Activated CD8-positive, alpha-beta T cell treated with anti-CD3 and anti-CD28 coated beads for 36 hours (primary cell): ENCODE results near the gene RAD21L1. TPM values are rescaled to one million over a fixed set of nuclear protein-coding genes. Genes with fewer than 3 reads are reported as not detected.

Experiments used
- ATAC-seq: fragments of 200-7000 bp; cut with Tn5 transposase; one replicate; pipeline ENCODE4 v1.10.0; 2021; ENCODE audit warnings: mild to moderate bottlenecking, moderate library complexity
- CTCF ChIA-PET: fragments of 350-600 bp; sonication (Branson Sonifier 250); formaldehyde crosslinking; loops from one replicate; lab custom pipeline; 2021; ENCODE audit warnings: antibody characterized with exemption; lab: Charles Lee
- POLR2A ChIA-PET: fragments of 350-600 bp; sonication (Branson Sonifier 250); formaldehyde crosslinking; loops from one replicate; lab custom pipeline; 2021; ENCODE audit warnings: antibody characterized with exemption; lab: Charles Lee
- DNase-seq: peaks from one replicate; pipeline ENCODE4 v3.0.0-alpha.2; 2020
- H3K27ac Mint-ChIP-seq: one replicate; pipeline ENCODE4 v1.8.0; 2021; ENCODE audit warnings: mild to moderate bottlenecking, mixed read lengths
- H3K27me3 Mint-ChIP-seq: one replicate; pipeline ENCODE4 v1.8.0; 2021; ENCODE audit warnings: mixed read lengths
- H3K36me3 Mint-ChIP-seq: one replicate; pipeline ENCODE4 v1.8.0; 2021; ENCODE audit warnings: low read depth, mixed read lengths
- H3K4me1 Mint-ChIP-seq: one replicate; pipeline ENCODE4 v1.8.0; 2021; ENCODE audit warnings: low read depth, mixed read lengths
- H3K4me3 Mint-ChIP-seq: one replicate; pipeline ENCODE4 v1.8.0; 2021; ENCODE audit warnings: mild to moderate bottlenecking, moderate library complexity, mixed read lengths
- H3K9me3 Mint-ChIP-seq: one replicate; pipeline ENCODE4 v1.8.0; 2021; ENCODE audit warnings: mixed read lengths
- intact Hi-C: fragments of 100-400 bp; cut with micrococcal nuclease; formaldehyde crosslinking; loops from one replicate; pipeline ENCODE4 v1.10.0; 2022
- total RNA-seq, 2 experiments: library from RNA; stranded (reverse); gene quantifications; one replicate each; pipeline ENCODE4 v1.2.3, GENCODE V29; 2021
- TF ChIP-seq, protein P1 (sequence below): fragments of 200-600 bp; IDR thresholded peaks from one replicate; pipeline ENCODE4 v1.8.0; 2022; ENCODE audit warnings: antibody characterized with exemption, mild to moderate bottlenecking

The RAD21L1 gene
- total RNA-seq, 2 experiments from 2014 or later, result 0.18 to 0.25 TPM

- no peak for DNase-seq
- no peak overlapping the region for H3K27ac Mint-ChIP-seq
- H3K27me3 Mint-ChIP-seq, result peaks cover 26% of the 10 kb centered on the region
- POLR2A ChIA-PET, result no interaction called here
- intact Hi-C loops, result no loop called here
- TF ChIP-seq, protein P1, sequence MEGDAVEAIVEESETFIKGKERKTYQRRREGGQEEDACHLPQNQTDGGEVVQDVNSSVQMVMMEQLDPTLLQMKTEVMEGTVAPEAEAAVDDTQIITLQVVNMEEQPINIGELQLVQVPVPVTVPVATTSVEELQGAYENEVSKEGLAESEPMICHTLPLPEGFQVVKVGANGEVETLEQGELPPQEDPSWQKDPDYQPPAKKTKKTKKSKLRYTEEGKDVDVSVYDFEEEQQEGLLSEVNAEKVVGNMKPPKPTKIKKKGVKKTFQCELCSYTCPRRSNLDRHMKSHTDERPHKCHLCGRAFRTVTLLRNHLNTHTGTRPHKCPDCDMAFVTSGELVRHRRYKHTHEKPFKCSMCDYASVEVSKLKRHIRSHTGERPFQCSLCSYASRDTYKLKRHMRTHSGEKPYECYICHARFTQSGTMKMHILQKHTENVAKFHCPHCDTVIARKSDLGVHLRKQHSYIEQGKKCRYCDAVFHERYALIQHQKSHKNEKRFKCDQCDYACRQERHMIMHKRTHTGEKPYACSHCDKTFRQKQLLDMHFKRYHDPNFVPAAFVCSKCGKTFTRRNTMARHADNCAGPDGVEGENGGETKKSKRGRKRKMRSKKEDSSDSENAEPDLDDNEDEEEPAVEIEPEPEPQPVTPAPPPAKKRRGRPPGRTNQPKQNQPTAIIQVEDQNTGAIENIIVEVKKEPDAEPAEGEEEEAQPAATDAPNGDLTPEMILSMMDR, result no peak
- peaks cover 2% of the 10 kb centered on the region for H3K36me3 Mint-ChIP-seq
- no peak overlapping the region for H3K4me3 Mint-ChIP-seq
- no peak for ATAC-seq
- CTCF ChIA-PET, result no interaction called here
- peaks cover 2% of the 10 kb centered on the region for H3K4me1 Mint-ChIP-seq
- no peaks in the 10 kb centered on the region for H3K9me3 Mint-ChIP-seq
These were observed 43.7 kb upstream of the RAD21L1 start for GRCh38 chr20:1182106-1182505.

GRCh38 chr20:1183153-1183552 is 42.7 kb upstream of the RAD21L1 start:
- H3K36me3 Mint-ChIP-seq, result no peaks in the 10 kb centered on the region
- DNase-seq, result no peak
- TF ChIP-seq, protein P1, result no peak
- no peak overlapping the region for H3K27ac Mint-ChIP-seq
- no peak for ATAC-seq
- intact Hi-C loops, result no loop called here
- H3K27me3 Mint-ChIP-seq, result peaks cover 26% of the 10 kb centered on the region
- H3K9me3 Mint-ChIP-seq, result no peaks in the 10 kb centered on the region
- H3K4me1 Mint-ChIP-seq, result peaks cover 2% of the 10 kb centered on the region
- no peak overlapping the region for H3K4me3 Mint-ChIP-seq
- ChIA-PET POLR2A (interaction anchor here (1.7 kb wide), 1 partner anchor 58 kb away, joined by 4 read pairs; no protein-coding TSS in a partner anchor), CTCF (no interaction called here)

DNA sequence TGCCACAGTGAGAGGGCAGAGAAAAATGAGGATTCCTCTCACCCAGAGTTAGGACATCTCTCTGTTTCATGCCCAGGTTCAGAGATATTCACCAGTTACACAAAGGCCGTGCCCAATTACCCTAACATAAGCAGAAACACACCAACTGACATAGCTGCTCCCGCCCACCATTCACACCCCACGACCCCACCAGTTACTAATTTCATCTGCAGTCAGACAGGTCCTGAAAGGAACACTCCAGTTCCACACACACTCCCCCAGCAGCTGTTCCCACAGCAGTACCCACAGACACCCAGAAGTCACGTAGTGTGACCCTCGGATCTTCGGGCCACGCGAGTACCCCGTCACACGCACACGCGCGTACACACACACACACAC is 41.6 kb upstream of the RAD21L1 start:
- TF ChIP-seq, protein P1, result no peak
- POLR2A ChIA-PET, result interaction anchor here (1.2 to 1.7 kb wide), 2 partner anchors 59 to 74 kb away, joined by 3 to 4 read pairs; no protein-coding TSS in a partner anchor
- intact Hi-C loops, result no loop called here
- Mint-ChIP-seq H3K9me3 (no peaks in the 10 kb centered on the region), H3K36me3 (no peaks in the 10 kb centered on the region), H3K4me1 (peaks cover 2% of the 10 kb centered on the region), H3K4me3 (peak overlapping the region; percentile 66), H3K27ac (no peak overlapping the region), H3K27me3 (peaks cover 26% of the 10 kb centered on the region)
- DNase-seq (no peak), ATAC-seq (no peak)
- CTCF ChIA-PET, result interaction anchor here (0.9 kb wide), 1 partner anchor 376 kb away, joined by 4 read pairs; no protein-coding TSS in a partner anchor

DNA sequence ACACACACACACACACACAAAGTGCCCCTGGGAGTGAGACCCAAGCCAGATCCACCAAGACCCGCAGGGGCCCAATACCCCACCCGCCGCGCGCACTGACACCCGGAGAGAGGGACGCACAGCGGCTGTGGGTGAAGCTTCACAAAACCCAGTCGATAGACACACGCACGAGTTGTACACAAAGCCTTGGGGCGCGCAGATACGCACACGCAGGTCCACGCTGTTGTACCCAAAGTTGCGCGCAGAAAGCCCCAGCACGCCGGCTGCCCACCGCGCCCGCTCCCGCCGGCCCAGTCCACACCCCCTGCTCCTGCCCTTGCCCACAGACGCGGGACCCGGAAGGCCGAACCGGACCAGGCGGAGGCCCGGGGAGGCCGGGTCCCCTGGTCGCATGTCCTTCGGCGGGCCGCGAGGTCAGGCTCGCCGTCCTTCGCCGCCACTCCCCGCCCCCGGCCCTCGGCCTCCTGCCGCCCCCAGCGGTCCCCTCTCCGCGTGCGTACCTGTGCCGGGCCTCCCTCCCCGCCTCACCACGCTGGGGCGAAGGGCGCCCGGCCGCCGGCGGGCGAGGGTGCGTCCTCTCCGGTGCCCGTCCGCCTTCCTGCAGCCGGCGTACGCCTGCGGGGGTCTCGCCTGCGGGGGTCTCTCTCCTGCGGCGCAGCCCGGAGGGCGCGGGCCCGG is 41.1 kb upstream of the RAD21L1 start, which contains the start of gene TMEM74B:
TSS of gene TMEM74B (minus strand) at position 344 of the 678 bp plus-strand sequence. CDS start 1,180 bp downstream, outside the sequence.
- intact Hi-C loops, result no loop called here
- no peak within 1 kb of the TSS for H3K27ac Mint-ChIP-seq
- peaks cover 26% of the 10 kb centered on the region for H3K27me3 Mint-ChIP-seq
- H3K4me3 Mint-ChIP-seq, result peak within 1 kb of the TSS; percentile 66
- ChIA-PET CTCF (interaction anchor here (0.9 kb wide), 2 partner anchors 11 to 376 kb away, joined by 3 to 4 read pairs; no protein-coding TSS in a partner anchor), POLR2A (interaction anchor here (1.2 to 1.7 kb wide), 2 partner anchors 60 to 74 kb away, joined by 3 to 4 read pairs; no protein-coding TSS in a partner anchor)
- ATAC-seq, result peak; percentile 24
- DNase-seq, result no peak
- no peaks in the 10 kb centered on the region for H3K36me3 Mint-ChIP-seq
- peaks cover 2% of the 10 kb centered on the region for H3K4me1 Mint-ChIP-seq
- TF ChIP-seq, protein P1, result no peak
- H3K9me3 Mint-ChIP-seq, result no peaks in the 10 kb centered on the region

DNA sequence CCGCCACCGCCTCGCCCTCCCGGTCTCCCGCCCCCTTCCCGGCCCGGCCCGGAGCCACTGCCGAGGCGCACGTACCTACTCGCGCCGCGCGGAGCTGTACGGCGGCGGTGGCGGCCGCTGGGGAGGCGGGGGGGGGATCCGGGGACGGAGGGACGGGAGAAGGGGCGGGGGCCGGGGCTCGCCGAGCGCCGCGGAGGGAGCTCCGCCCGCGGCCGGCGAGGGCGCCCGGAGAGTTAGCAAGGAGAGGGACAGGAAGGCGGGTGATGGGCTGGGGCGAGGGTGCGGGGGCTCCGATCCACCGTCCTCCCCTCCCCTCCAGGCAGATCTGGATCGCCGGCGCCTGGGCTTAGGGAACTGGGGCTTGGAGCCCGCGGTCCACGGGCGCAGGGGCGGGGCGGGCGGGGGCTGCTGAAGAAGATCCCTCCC is 40.5 kb upstream of the RAD21L1 start:
- peaks cover 26% of the 10 kb centered on the region for H3K27me3 Mint-ChIP-seq
- DNase-seq (peak; percentile 10), ATAC-seq (peak; percentile 45)
- no peak overlapping the region for H3K27ac Mint-ChIP-seq
- intact Hi-C loops, result no loop called here
- H3K4me3 Mint-ChIP-seq, result no peak overlapping the region
- no peaks in the 10 kb centered on the region for H3K36me3 Mint-ChIP-seq
- TF ChIP-seq, protein P1, result no peak
- ChIA-PET CTCF (interaction anchor here (0.9 to 1.0 kb wide), 2 partner anchors 11 to 78 kb away, joined by 3 read pairs; no protein-coding TSS in a partner anchor), POLR2A (interaction anchor here (0.5 to 1.2 kb wide), 2 partner anchors 75 to 659 kb away, joined by 3 to 4 read pairs; no protein-coding TSS in a partner anchor)
- no peaks in the 10 kb centered on the region for H3K9me3 Mint-ChIP-seq
- peaks cover 2% of the 10 kb centered on the region for H3K4me1 Mint-ChIP-seq
